ENCODE results near the gene PPP1R12C. TPM values are rescaled to one million over a fixed set of nuclear protein-coding genes. Genes with fewer than 3 reads are reported as not detected.
A peak's percentile ranks its signal among the peaks of the same experiment; 100 is the strongest.

The PPP1R12C gene
- total RNA-seq, 1 donor from 2014 or later, result 228 TPM

GRCh38 chr19:55096061-55096701, 21.3 kb downstream of the PPP1R12C start:
- H3K36me3 ChIP-seq, result peaks cover 76% of the 10 kb centered on the region
- no peak overlapping the region for H3K27ac ChIP-seq (replicated peaks)
- TF ChIP-seq CTCF (IDR thresholded peaks at IDR 0.05; ENCODE audit: borderline replicate concordance), result no peak
- intact Hi-C loops (cut with micrococcal nuclease), result no loop called here
- peaks cover 38% of the 10 kb centered on the region for H3K4me1 ChIP-seq
- no peaks in the 10 kb centered on the region for H3K9me3 ChIP-seq (replicated peaks)
- H3K4me3 ChIP-seq, result no peak overlapping the region
- no peak for DNase-seq
- no peaks in the 10 kb centered on the region for H3K27me3 ChIP-seq (ENCODE audit: low read depth)

GRCh38 chr19:55095260-55096060, 22.0 kb downstream of the PPP1R12C start:
- Histone ChIP-seq H3K27ac (replicated peaks) (no peak overlapping the region), H3K36me3 (peaks cover 76% of the 10 kb centered on the region), H3K4me1 (peaks cover 32% of the 10 kb centered on the region), H3K9me3 (replicated peaks) (no peaks in the 10 kb centered on the region), H3K27me3 (ENCODE audit: low read depth) (no peaks in the 10 kb centered on the region), H3K4me3 (no peak overlapping the region)
- no peak for DNase-seq
- intact Hi-C loops (cut with micrococcal nuclease), result no loop called here
- no peak for TF ChIP-seq CTCF (IDR thresholded peaks at IDR 0.05; ENCODE audit: borderline replicate concordance)

- Histone ChIP-seq H3K4me1 (peaks cover 24% of the 10 kb centered on the region), H3K4me3 (no peak overlapping the region), H3K27ac (replicated peaks) (no peak overlapping the region), H3K9me3 (replicated peaks) (no peaks in the 10 kb centered on the region), H3K27me3 (ENCODE audit: low read depth) (no peaks in the 10 kb centered on the region), H3K36me3 (peaks cover 73% of the 10 kb centered on the region)
- intact Hi-C loops (cut with micrococcal nuclease), result no loop called here
- DNase-seq, result no peak
- TF ChIP-seq CTCF (IDR thresholded peaks at IDR 0.05; ENCODE audit: borderline replicate concordance), result no peak
Measured at GRCh38 chr19:55094456-55095259, 22.8 kb downstream of the PPP1R12C start.

GRCh38 chr19:55092423-55093318, 24.8 kb downstream of the PPP1R12C start:
- no peak overlapping the region for H3K4me3 ChIP-seq
- H3K4me1 ChIP-seq, result peaks cover 23% of the 10 kb centered on the region
- intact Hi-C loops (cut with micrococcal nuclease), result no loop called here
- H3K9me3 ChIP-seq (replicated peaks), result no peaks in the 10 kb centered on the region
- no peak overlapping the region for H3K27ac ChIP-seq (replicated peaks)
- TF ChIP-seq CTCF (IDR thresholded peaks at IDR 0.05; ENCODE audit: borderline replicate concordance), result no peak
- no peak for DNase-seq
- H3K27me3 ChIP-seq (ENCODE audit: low read depth), result no peaks in the 10 kb centered on the region
- peaks cover 54% of the 10 kb centered on the region for H3K36me3 ChIP-seq

- H3K27ac ChIP-seq (replicated peaks), result peak overlapping the region; percentile 14
- peaks cover 30% of the 10 kb centered on the region for H3K4me1 ChIP-seq
- no peak for TF ChIP-seq CTCF (IDR thresholded peaks at IDR 0.05; ENCODE audit: borderline replicate concordance)
- peaks cover 53% of the 10 kb centered on the region for H3K36me3 ChIP-seq
- intact Hi-C loops (cut with micrococcal nuclease), result no loop called here
- H3K4me3 ChIP-seq, result no peak overlapping the region
- H3K9me3 ChIP-seq (replicated peaks), result no peaks in the 10 kb centered on the region
- no peak for DNase-seq
- no peaks in the 10 kb centered on the region for H3K27me3 ChIP-seq (ENCODE audit: low read depth)
Measured at GRCh38 chr19:55091955-55092354, 25.5 kb downstream of the PPP1R12C start.

All from left ventricle myocardium inferior (tissue), 1 donor.